DOHH2 (cell line): ENCODE results near the gene PRKN.

Source experiments
- CTCF ChIP-seq: fragments of 200-600 bp; sonication (generic); IDR thresholded peaks from one replicate; pipeline ENCODE4 v1.5.1; 2014; ENCODE audit warnings: antibody characterized with exemption, mild to moderate bottlenecking, low read depth, low read length; ENCODE audit not compliant: poor library complexity, severe bottlenecking
- EZH2phosphoT487 ChIP-seq: fragments of 200-600 bp; sonication (generic); IDR thresholded peaks from 2 replicates; pipeline ENCODE4 v1.6.1; 2017; ENCODE audit warnings: borderline replicate concordance, mild to moderate bottlenecking, antibody characterized with exemption, low read length, moderate library complexity, mixed read lengths

GRCh38 chr6:162217058-162217457 is 510.5 kb downstream of the PRKN start:
- TF ChIP-seq CTCF (no peak), EZH2phosphoT487 (no peak)
